NCI-H2227 (cell line): ENCODE results near the gene SLC25A5.
"Not testable (repeated sequence)": the region's sequence is repeated elsewhere in the genome, so short reads cannot be mapped to it uniquely, and the experiment has no call there.

Experiments used
- DNase-seq: peaks from one replicate; lab custom pipeline; 2025; ENCODE audit not compliant: unreplicated experiment; lab: John Stamatoyannopoulos, UW

The SLC25A5 gene

DNA sequence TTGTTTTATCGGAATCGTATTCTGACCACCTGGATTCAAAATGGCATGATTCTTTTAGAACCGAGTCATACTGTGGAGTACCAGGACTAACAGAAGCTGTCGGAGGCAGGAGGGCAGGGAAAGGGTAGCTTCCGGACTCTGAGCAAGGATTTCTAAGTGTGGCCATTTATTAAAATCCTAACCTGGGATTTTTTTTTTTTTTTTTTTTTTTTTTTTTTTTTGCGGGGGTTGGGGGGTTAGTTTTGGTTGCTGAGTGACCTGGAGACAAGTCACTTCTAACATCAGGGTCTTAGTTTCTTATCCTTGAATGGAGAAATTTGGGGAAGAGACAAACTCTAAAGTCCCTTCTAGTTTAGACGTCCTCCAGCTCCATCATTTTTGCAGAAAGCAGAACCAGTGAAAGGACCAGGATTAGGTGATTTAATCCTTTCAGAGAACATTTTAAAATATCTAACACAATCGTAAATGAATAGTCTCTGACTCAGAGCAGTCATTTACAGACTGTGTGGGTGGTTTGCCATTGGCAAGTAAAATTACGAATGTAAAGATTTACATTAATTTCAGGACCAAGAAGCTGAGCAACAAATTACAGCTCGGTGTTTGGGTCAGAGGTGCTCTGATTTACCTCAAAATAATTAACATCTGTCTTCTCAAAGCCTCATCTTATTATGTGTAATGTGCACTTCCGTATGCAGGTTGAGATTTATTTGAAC lies 7.3 kb downstream of the SLC25A5 start:
- DNase-seq, result peak; percentile 15

DNA sequence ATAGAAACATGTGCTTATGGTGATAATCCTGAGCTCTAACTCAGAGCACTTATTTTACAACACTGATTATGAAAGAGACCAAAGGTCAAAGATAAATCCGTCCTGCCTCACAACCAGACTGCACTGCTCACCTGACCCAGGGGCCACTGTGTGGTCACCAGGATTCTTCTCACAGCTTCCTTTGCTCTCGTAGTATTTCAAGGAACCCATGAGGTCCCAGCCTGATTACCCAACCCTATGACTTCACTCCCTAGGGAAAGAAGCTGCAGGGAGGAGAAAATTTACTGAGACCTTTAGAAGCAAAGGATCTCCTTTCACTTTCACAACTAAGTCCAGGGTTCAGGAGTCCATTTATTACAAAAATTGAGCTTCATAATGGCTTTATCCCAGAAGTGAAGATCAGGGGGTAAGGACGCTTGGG lies 9.6 kb downstream of the SLC25A5 start:
- DNase-seq, result no peak

DNA sequence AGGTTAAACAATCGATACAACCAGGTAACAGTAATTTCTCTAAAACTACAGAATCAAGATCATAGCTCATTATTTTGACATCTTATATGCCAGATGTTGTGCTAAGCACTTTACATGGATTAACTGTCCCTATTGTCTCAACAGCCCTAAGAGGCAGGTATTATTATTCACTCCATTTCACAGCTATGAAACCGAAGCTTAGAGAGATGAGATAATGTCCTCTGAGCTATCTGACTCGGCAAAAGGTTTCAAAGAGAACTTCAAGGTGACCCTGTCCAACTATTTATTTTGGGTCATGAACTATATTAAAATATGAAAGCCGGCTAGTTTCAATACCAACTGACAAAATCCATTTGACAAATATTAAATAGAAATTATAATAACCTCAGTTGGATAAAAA lies 10.3 kb downstream of the SLC25A5 start:
- no peak for DNase-seq

DNA sequence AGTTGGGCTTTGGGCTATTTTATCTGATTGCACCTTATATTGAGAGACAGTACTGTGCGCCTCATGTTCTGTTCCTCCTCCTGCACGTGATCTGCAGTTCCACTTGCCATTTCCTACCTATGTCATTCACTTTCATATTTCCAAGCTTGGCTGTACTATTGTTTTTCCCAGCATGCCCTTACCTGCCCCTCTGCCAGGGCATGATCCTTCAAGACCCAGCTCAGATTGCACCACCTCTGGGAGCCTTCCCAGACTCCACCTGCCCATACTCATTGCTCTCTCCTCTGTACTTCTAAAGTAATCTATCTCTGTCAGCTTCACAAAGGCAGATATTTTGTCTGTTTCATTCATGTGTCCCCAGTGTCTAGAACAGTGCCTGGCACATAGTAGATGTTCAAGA lies 11.6 kb downstream of the SLC25A5 start:
- DNase-seq, result no peak

DNA sequence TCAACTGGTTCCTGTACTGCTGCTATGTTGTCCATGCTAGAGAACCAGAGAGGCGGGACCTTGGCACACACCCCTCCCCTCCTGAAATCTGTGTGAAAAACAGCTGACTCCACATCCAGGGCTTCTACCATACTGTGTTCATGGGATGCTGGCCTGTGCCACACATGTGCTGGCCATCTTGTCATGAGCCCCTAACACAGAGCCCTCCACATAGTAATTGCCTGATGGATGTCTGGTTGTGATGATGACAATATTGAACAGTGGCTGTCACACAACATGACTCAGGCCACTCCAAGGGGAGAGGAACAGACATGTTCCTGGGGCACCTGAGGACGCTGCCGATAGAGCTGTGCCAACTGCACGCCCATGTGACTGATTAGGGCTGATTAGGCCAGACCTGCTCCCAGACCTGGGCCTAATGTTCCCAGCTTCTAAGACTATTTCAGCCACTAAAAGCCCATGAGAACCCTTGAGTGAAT lies 13.1 kb downstream of the SLC25A5 start:
- no peak for DNase-seq

DNA sequence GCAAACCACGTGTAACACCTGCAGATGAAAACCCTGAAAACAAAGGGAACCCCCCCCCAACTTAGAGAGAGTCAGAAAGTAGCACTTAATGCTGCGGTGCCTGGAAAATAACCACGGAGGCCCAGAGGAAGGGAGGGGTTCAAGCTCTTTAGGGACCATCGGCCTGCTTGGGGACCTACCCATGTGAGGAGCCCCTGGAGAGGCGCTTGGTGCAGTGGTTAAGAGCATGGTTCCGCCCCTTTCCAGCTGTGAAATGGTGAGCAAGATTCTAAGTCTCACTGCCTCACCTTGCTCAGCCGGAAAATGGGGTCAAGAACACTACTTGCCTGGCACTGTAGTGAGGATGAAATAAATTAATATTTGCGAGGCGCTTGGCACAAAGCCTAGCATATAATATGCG lies 13.8 kb downstream of the SLC25A5 start:
- no peak for DNase-seq

DNA sequence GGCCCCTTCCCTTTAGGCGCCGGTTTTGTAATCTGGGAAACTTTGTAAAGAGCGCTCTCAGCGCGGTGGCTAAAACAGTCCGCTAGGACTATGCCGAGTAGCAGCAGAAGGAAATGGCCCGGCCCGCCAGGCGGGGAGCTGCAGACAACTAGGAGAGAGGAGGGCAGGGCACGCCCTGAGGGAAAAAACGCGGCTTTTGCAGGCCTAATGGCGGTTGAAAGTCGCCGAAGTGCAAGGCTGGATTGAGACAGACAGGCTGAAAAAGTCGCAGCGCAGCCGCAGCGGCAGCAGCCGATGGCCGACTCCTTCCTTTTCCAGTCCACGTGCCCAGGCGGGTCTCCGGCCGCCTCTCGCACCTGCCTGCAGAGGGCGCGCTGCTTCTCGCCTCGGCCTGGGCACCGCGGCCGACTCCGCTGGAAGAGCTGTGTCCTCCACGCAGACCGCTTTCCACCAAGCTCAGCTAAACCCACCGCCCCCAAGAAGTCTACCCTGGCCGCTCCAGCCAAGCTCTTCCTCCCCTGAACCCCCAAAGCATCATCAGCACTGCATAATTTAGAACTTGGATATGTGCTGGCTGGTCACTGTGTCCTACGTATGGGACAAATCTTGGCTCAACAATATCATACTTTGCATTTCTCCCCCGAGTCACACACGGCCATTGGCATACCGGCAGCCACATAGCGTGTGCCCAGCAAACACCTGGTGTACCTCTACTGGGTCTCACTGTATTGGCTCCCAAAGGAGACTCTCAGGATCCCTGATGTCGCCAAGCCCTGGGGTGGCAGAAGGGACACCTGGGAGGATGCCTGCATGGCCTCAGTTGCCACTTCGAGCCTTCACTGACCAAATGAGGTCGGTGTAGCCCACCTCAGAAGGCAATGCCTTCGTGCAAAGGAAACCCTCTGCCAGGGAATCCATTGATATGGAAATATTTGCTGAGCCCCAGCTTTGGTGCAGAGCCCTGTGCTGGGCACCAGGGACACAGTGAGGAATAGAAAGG lies 14.5 kb downstream of the SLC25A5 start:
- DNase-seq, result peak; percentile 88

DNA sequence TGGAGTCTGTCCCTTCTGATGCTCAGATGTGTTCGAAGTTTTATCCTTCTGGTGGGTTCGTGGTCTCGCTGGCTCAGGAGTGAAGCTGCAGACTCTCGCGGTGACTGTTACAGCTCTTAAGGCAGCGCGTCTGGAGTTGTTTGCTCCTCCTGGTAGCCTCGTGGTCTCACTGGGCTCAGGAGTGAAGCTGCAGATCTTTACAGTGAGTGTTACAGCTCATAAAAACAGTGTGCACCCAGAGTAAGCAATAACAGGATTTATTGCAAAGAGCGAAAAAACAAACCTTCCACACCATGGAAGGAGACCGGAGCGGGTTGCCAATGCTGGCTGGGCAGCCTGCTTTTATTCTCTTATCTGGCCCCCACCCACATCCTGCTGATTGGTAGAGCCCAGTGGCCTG lies 18.5 kb downstream of the SLC25A5 start:
- no peak for DNase-seq

DNA sequence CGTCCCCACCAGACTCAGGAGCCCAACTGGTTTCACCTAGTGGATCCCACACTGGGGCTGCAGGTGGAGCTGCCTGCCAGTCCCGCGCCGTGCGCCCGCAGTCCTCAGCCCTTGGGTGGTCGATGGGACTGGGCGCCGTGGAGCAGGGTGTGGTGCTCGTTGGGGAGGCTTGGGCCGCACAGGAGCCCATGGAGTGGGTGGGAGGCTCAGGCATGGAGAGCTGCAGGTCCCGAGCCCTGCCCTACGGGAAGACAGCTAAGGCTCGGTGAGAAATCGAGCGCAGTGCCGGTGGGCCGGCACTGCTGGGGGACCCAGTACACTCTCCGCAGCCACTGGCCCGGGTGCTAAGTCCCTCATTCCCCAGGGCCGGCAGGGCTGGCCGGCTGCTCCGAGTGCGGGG lies 19.5 kb downstream of the SLC25A5 start:
- DNase-seq, result not testable (repeated sequence)

DNA sequence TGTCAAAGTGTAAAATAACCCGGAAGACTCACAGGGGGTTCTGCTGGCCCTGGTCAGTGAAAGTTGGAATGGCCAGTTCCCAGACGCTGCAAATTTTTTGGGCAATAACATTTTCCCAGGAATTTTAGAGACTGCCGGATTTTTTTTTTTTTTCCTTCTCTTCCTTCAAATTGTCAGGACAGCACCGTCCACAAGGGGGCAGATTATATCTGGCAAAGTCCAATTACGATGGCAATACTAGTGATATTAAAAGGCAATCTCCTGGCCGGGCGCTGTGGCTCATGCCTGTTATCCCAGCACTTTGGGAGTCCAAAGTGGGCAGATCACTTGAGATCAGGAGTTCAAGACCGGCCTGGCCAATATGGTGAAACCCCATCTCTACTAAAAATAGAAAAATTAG lies 20.5 kb downstream of the SLC25A5 start:
- peak; percentile 73 for DNase-seq

DNA sequence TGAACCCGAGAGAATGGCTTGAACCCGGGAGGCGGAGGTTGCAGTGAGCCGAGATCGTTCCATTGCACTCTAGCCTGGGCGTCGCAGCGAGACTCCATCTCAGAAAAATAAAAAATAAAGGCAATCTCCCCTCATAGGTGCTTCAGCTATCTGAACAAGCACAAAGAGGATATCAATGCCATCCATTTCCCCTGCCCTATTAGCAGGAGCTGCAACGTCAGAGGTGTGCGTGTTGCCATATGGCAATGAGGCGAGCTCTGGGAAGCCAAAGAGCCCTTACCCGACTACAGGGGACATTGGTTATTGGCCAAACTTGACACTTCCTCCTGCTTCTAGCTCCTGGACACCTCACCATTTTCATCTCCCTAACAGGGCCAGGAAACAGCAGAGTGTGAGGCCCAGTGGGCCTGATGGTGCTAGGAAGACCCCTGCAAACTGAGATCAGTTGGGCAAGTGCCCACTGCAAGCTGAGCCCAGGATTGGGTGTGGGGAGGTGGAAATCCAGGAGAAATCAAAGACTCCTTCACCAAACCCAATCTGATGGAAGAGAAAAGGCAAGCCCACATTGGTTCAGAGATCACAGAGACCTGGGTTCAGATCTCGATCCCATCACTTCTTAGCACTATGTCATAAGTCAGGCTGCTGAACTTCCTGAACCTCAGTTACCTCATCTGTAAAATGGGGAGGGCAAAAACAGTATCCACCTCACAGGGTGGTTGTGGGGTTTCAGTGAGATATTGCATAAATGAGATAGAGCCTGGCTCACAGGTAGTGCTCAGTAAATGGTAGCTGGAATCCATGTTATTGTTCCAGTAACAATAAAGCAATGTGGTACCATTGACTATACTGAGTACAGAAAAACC lies 21.2 kb downstream of the SLC25A5 start:
- DNase-seq, result no peak

DNA sequence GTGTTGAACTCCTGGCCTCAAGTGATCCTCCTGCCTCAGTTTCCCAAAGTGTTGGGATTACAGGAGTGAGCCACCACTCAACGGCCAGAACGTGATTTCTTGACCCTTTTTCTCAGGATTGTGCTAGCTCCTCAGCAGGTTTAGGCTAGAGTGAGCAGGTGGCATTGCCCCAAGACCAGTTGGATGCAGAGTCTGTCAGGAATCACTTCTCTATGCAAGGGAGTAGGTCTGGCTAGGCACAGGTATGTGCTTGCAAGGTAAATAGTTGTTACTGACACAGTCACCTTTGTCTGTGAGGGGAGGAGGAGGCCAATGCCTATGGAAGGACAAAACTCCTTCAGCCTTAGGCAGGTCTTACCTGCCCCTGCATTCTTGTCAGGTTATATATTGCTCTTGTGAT lies 24.2 kb downstream of the SLC25A5 start:
- DNase-seq, result no peak

DNA sequence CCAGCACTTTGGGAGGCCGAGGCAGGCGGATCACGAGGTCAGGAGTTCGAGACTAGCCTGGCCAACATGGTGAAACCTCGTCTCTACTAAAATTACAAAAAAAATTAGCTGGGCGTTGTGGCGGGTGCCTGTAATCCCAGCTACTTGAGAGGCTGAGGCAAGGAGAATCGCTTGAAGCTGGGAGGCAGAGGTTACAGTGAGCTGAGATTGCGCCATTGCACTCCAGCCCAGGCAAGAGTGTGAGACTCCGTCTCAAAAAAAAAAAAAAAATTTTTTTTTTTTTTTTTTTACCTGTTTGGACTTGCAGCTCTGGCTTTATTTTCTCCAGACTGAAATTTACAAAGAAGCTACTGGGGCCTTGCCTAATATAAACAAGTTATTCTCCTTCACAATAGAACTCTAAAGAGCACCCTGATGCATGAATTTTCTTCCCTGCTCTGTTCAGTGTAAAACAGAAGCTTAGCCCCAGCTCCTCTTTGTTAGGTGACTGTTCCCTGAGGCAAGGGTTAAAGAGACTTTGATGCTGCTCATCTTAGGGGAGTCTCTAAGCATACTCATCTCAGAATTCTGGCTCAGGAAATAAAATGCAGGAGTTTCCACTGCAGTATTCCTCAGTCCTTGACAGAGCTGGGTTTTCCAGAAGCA lies 25.7 kb downstream of the SLC25A5 start:
- not testable (repeated sequence) for DNase-seq

DNA sequence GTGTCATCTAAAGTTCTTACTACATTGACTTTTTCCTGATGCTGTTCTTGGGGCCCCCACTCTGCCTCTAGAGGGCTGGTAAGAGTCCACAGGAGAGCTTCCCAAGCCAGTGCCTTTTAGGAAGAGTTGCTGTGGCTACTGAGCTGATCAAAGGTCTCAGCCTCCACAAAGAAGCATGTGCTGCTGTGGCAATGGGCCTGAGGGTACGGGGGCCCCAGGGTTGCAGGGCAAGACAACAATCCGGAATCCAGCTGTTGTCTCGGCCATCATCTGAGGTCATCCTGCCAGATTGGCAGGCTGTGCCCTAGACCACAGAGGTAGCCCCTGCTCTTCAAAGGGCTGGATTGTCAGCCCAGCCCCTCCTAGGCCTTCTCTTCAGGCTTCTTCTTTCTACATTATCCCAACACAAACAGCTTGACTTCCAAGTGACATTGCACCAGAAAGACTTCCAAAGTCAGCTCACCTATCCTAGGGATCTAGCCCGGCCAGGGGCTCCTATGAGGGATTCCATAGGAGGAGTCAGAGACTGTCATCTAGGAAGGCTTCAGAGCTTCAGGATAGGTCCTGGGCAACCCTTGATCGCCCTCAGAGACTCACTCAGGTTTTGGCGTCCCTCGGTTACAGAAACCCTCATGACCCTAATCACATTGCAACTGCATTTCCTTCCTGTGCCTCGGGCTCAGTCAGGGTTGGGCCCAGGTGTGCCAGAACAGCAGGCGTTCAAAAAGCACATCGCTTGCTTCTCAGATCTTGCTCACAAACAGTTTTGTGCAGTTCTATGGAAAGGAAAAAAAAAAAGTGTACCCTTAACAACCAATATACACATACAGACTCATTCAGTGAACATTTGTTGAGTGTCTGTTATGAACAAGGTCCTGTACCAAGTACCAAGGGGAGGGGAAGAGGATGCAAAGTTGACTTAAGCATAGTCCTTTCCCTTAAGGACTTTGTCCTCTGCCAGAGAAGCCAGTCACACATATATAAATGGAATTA lies 27.8 kb downstream of the SLC25A5 start:
- DNase-seq, result no peak

DNA sequence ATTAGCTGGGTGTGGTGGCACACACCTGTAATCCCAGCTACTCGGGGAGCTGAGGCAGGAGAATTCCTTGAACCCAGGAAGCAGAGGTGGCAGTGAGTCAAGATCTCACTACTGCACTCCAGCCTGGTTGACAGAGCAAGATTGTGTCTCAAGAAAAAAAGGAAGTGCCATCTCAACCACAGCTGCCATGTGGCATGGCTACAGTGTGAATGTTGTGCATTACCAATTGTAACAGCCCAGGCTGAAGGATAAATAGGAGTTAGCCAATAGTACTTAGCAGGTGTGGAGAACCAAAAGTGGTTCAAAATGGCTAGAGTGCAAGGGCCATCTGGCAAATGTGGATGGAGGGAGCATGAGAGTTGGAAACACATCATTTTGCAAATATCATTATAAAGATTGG lies 28.9 kb downstream of the SLC25A5 start:
- DNase-seq, result no peak

DNA sequence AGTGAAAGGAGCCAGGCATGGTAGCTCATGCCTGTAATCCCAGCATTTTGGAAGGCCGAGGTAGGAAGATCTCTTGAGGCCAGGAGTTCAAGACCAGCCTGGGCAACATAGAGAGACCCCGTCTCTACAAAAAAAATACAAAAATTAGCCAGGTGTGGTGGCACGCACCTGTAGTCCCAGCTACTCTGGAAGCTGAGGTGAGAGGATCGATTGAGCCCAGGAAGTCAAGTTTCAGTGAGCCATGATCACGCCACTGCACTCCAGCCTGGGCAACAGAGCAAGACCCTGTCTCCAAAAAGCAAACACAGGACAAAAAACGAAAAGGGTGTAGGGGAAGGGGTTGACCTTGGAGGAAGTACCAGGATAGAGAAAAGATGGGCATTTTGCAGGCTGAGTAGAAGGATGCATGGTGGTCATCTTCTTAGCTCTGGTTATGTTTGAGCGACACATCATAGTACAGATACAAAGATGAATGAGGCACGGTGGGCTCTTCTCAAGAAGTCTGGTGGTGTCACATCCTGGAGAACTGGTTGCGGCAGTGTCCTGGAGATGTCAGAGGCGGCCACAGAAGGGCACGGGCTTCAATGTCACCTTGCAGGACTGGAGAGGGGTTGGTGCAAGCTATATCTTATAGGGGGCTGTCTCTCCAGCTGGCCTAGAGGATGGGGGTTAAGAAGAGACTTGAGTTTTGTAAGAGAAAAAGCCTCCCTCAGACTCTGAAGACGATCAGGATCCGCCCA lies 32.0 kb downstream of the SLC25A5 start:
- DNase-seq, result no peak

DNA sequence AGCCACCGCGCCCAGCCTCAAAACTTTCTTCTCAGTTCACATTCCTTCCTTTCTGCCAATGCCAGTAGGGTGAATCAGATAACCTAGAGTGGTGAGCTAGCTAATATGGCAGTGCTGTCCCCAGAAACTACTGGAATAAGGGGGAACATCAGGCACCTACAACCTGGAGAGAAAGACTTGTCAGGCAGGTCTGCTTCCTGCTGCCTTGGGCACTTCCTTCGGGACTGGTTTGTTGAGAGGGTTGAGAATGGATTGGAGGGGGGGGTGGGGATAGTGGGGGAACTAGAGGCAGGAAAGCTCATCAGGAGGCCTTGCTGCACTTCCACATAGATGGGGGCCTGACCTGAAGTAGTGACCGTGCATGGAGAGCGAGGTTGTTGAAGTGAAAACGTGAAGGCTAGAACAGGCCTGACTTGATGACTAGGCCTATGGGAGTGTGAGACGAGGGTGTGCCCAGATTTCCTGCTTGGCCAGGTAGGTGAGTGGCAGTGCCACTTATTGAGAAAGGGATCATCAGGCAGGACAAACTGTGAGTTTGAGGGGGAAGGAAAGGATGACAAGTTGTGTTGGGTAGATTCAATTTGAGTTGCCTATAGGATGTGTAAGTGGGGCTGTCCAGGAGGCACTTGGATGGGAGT lies 33.4 kb downstream of the SLC25A5 start:
- no peak for DNase-seq
